Activated B cell treated with CpG ODN at 0.5 μM for 24 hours (primary cell): Measurements from ENCODE around the gene TMEM222. TPM values are rescaled to one million over a fixed set of nuclear protein-coding genes. Genes with fewer than 3 reads are reported as not detected.

Experiments used
- ATAC-seq: fragments of 200-7000 bp; cut with Tn5 transposase; one replicate; pipeline ENCODE4 v1.10.0; 2021; ENCODE audit warnings: low read depth, mild to moderate bottlenecking, moderate library complexity
- CTCF ChIA-PET: fragments of 350-600 bp; sonication (Branson Sonifier 250); formaldehyde crosslinking; loops from one replicate; lab custom pipeline; 2021; ENCODE audit warnings: antibody characterized with exemption; lab: Charles Lee
- POLR2A ChIA-PET: fragments of 350-600 bp; sonication (Branson Sonifier 250); formaldehyde crosslinking; loops from one replicate; lab custom pipeline; 2021; ENCODE audit warnings: antibody characterized with exemption; lab: Charles Lee
- DNase-seq: peaks from one replicate; pipeline ENCODE4 v3.0.0; 2022
- H3K27ac Mint-ChIP-seq: one replicate; pipeline ENCODE4 v1.8.0; 2020; ENCODE audit warnings: mixed read lengths
- H3K27me3 Mint-ChIP-seq: one replicate; pipeline ENCODE4 v1.8.0; 2021; ENCODE audit warnings: mixed read lengths
- H3K36me3 Mint-ChIP-seq: one replicate; pipeline ENCODE4 v1.8.0; 2021; ENCODE audit warnings: low read depth, mixed read lengths
- H3K4me1 Mint-ChIP-seq: one replicate; pipeline ENCODE4 v1.8.0; 2021; ENCODE audit warnings: mixed read lengths
- H3K4me3 Mint-ChIP-seq: one replicate; pipeline ENCODE4 v1.8.0; 2020; ENCODE audit warnings: mild to moderate bottlenecking, mixed read lengths
- H3K9me3 Mint-ChIP-seq: one replicate; pipeline ENCODE4 v1.8.0; 2020; ENCODE audit warnings: mixed read lengths
- CTCF ChIP-seq: fragments of 200-600 bp; IDR thresholded peaks from one replicate; pipeline ENCODE4 v1.8.0; 2022; ENCODE audit warnings: antibody characterized with exemption, mild to moderate bottlenecking
- intact Hi-C: fragments of 100-400 bp; cut with micrococcal nuclease; formaldehyde crosslinking; loops from one replicate; pipeline ENCODE4 v1.15.1; 2024
- total RNA-seq: library from RNA; stranded (reverse); gene quantifications from 2 replicates; pipeline ENCODE4 v1.2.3, GENCODE V29; 2022

The TMEM222 gene
- total RNA-seq, 1 donor from 2014 or later = 43.0 TPM

- TF ChIP-seq CTCF = no peak
- Mint-ChIP-seq H3K27me3 (no peaks in the 10 kb centered on the region), H3K27ac (peak overlapping the region; percentile 93), H3K36me3 (peaks cover 35% of the 10 kb centered on the region), H3K4me3 (peak overlapping the region; percentile 97), H3K4me1 (peaks cover 53% of the 10 kb centered on the region), H3K9me3 (no peaks in the 10 kb centered on the region)
- DNase-seq (no peak), ATAC-seq (no peak)
- POLR2A ChIA-PET = interaction anchor here (0.8 to 2.4 kb wide), 8 partner anchors 10 to 168 kb away, joined by 3 to 11 read pairs (median 8); partner anchors contain the start of genes MAP3K6, SLC9A1, SYTL1 and WDTC1
- intact Hi-C loops = loop anchor here (1.0 to 5.0 kb wide), 7 partner anchors 19 to 340 kb away; partner anchors contain the start of genes SLC9A1, WASF2 and WDTC1
- CTCF ChIA-PET = interaction anchor here (0.6 to 2.0 kb wide), 6 partner anchors 10 to 284 kb away, joined by 3 to 10 read pairs (median 5); no protein-coding TSS in a partner anchor
Observed at GRCh38 chr1:27322569-27323240, 742 bp downstream of the TMEM222 start.

- H3K4me1 Mint-ChIP-seq = peaks cover 68% of the 10 kb centered on the region
- DNase-seq = no peak
Observed at GRCh38 chr1:27325286-27325685, 3.3 kb downstream of the TMEM222 start.

GRCh38 chr1:27327964-27328363, 6.0 kb downstream of the TMEM222 start:
- ATAC-seq = no peak
- POLR2A ChIA-PET = interaction anchor here (1.2 kb wide), 1 partner anchor 14 kb away, joined by 4 read pairs; the partner anchor contains the start of gene SYTL1

More at GRCh38 chr1:27325286-27325685, 3.3 kb downstream of the TMEM222 start:
- no peak for ATAC-seq
- TF ChIP-seq CTCF = no peak
- intact Hi-C loops = no loop called here
- H3K9me3 Mint-ChIP-seq = no peaks in the 10 kb centered on the region
- ChIA-PET CTCF (interaction anchor here (2.2 kb wide), 1 partner anchor 62 kb away, joined by 6 read pairs; no protein-coding TSS in a partner anchor), POLR2A (no interaction called here)
- H3K27ac Mint-ChIP-seq = no peak overlapping the region
- peaks cover 53% of the 10 kb centered on the region for H3K36me3 Mint-ChIP-seq
- H3K4me3 Mint-ChIP-seq = no peak overlapping the region
- no peaks in the 10 kb centered on the region for H3K27me3 Mint-ChIP-seq

GRCh38 chr1:27330786-27331185, 8.8 kb downstream of the TMEM222 start:
- no peak overlapping the region for H3K27ac Mint-ChIP-seq
- H3K4me3 Mint-ChIP-seq = no peak overlapping the region
- H3K4me1 Mint-ChIP-seq = peaks cover 48% of the 10 kb centered on the region
- intact Hi-C loops = no loop called here
- ChIA-PET CTCF (no interaction called here), POLR2A (no interaction called here)
- peaks cover 85% of the 10 kb centered on the region for H3K36me3 Mint-ChIP-seq
- H3K9me3 Mint-ChIP-seq = no peaks in the 10 kb centered on the region
- DNase-seq (no peak), ATAC-seq (no peak)
- no peak for TF ChIP-seq CTCF
- H3K27me3 Mint-ChIP-seq = no peaks in the 10 kb centered on the region

More at GRCh38 chr1:27327964-27328363, 6.0 kb downstream of the TMEM222 start:
- no peak for TF ChIP-seq CTCF
- CTCF ChIA-PET = interaction anchor here (0.6 to 1.7 kb wide), 6 partner anchors 25 to 538 kb away, joined by 3 to 5 read pairs (median 4); no protein-coding TSS in a partner anchor
- H3K27ac Mint-ChIP-seq = no peak overlapping the region
- peaks cover 70% of the 10 kb centered on the region for H3K4me1 Mint-ChIP-seq
- no peak overlapping the region for H3K4me3 Mint-ChIP-seq
- no peaks in the 10 kb centered on the region for H3K27me3 Mint-ChIP-seq
- DNase-seq = no peak
- no peaks in the 10 kb centered on the region for H3K9me3 Mint-ChIP-seq
- H3K36me3 Mint-ChIP-seq = peaks cover 76% of the 10 kb centered on the region
- intact Hi-C loops = no loop called here

GRCh38 chr1:27331426-27331825, 9.5 kb downstream of the TMEM222 start:
- no peak overlapping the region for H3K27ac Mint-ChIP-seq
- CTCF ChIA-PET = interaction anchor here (1.6 to 3.7 kb wide), 2 partner anchors 18 to 32 kb away, joined by 11 to 24 read pairs; no protein-coding TSS in a partner anchor
- ATAC-seq = no peak
- DNase-seq = no peak
- peaks cover 85% of the 10 kb centered on the region for H3K36me3 Mint-ChIP-seq
- intact Hi-C loops = no loop called here
- POLR2A ChIA-PET = no interaction called here
- peaks cover 42% of the 10 kb centered on the region for H3K4me1 Mint-ChIP-seq
- H3K9me3 Mint-ChIP-seq = no peaks in the 10 kb centered on the region
- no peak overlapping the region for H3K4me3 Mint-ChIP-seq
- no peaks in the 10 kb centered on the region for H3K27me3 Mint-ChIP-seq
- no peak for TF ChIP-seq CTCF
